ENCODE results near the gene ADAMTS13.
"Not testable (repeated sequence)": the region's sequence is repeated elsewhere in the genome, so short reads cannot be mapped to it uniquely, and the experiment has no call there.

Gene ADAMTS13

DNA sequence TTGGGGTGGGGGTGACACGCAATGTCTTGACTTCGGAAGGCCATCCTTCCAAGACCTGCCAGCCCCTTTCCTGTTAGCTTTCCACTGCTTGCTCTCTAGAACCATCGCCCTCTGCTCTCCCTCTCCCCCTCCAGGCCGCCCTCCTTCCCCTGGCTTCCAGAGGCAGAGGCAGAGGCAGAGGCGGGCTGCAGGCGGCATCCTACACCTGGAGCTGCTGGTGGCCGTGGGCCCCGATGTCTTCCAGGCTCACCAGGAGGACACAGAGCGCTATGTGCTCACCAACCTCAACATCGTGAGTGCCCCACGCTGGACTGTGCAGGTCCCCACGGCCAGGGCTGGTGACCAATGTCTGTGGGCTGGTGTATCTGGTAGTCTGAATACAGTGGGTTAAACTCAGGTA, 2.0 kb downstream of the ADAMTS13 start:
- DNase-seq (ENCODE audit: low spot score) (no peak), FAIRE-seq (no peak)

DNA sequence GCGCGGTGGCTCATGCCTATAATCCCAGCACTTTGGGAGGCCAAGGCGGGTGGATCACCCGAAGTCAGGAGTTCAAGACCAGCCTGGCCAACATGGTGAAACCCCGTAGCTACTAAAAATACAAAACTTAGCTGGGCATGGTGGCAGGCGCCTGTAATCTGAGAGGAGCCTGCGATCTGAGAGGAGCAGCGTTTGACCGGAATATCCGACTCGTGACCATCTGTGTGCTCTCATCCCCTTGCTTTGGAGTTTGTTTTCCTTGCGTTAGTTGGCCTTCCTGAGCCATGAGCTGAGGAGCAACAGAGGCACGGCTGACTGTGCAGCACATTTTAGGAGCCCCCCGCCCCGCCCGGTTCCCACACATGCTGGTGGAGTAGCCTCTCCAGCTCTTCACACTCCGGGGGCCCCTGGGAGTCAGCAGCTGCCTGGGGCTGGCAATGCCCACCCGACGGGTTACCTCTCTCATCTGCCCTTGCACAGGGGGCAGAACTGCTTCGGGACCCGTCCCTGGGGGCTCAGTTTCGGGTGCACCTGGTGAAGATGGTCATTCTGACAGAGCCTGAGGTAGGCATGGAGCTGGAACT, 3.0 kb downstream of the ADAMTS13 start:
- DNase-seq (ENCODE audit: low spot score) (no peak), FAIRE-seq (no peak)

DNA sequence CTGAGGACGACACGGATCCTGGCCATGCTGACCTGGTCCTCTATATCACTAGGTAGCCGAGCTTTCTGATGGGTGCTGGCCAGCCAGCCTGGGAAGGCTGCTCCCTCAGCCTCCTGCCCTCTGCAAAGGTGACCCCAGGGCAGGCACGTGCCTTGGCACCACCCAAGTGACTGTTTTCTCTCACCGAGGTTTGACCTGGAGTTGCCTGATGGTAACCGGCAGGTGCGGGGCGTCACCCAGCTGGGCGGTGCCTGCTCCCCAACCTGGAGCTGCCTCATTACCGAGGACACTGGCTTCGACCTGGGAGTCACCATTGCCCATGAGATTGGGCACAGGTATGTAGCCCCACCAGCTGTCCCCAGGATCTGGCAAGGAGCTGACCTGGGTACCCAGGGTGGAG, 3.8 kb downstream of the ADAMTS13 start:
- no peak for DNase-seq (ENCODE audit: low spot score)
- FAIRE-seq: no peak

DNA sequence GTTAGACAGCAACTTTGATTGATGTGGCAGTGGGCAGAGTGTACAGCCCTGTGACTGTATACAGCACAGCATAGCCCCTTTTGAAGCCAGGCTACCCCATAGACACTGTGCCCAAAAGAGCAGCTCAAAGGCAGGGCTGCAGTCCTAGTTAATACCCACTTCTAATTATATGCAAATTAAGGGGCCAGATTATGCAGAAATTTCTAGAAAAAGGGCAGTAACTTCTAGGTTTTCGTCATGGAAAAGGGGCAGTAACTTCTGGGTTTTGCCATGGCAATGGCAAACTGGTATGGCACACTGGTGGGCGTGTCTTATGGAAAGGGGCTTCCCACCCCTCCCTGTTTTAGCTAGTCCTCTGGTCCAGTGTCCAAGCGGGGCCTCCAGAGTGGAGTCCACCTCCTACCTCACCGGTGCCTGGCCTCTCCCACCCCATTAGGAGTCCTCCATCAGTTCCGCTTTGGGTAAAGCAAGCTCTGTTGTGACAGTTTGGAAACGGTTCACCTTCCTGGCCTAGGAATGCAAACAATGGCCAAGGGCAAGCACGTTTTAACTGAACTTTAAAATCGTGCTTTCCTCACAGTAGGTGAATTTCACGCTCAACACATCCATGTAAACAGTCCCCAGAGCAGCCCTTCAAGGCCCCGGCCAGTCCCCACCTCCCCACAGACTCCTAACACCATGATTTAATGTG, 5.6 kb downstream of the ADAMTS13 start:
- DNase-seq (ENCODE audit: low spot score) (no peak), FAIRE-seq (no peak)

DNA sequence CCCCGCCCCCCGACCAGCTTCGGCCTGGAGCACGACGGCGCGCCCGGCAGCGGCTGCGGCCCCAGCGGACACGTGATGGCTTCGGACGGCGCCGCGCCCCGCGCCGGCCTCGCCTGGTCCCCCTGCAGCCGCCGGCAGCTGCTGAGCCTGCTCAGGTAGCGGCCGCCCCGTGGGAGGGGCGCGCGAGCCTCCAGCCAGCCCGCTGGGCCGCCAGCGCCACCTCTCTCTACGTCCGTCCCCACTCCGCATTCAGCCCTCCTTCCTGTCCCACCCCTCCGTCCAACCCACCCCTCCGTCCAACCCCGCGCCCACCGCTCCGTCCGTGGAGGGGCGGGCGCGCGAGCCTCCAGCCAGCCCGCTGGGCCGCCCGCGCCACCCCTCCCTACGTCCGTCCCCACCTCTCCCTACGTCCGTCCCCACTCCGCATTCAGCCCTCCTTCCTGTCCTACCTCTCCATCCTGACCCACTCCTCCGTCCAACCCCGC, 6.5 kb downstream of the ADAMTS13 start:
- DNase-seq (ENCODE audit: low spot score): no peak
- FAIRE-seq: no peak

DNA sequence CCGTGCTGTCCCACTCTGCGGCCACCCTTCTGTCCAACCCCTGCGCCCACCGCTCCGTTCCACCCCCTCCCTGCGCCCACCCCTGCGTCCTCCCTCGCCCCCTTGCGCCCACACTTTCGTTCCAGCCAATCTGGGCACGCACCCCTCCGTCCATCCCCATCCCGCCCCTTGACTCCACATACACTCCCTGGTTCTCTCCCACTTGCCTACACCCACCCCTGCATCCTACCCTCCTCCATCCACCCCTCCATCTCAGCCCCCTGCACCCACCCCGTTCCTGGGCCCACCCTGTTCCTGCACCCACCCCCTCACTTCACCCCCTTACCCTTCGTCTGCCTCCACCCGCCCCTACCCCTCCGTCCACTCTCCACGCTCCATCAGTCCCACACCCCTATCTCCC, 7.0 kb downstream of the ADAMTS13 start:
- no peak for DNase-seq (ENCODE audit: low spot score)
- no peak for FAIRE-seq

DNA sequence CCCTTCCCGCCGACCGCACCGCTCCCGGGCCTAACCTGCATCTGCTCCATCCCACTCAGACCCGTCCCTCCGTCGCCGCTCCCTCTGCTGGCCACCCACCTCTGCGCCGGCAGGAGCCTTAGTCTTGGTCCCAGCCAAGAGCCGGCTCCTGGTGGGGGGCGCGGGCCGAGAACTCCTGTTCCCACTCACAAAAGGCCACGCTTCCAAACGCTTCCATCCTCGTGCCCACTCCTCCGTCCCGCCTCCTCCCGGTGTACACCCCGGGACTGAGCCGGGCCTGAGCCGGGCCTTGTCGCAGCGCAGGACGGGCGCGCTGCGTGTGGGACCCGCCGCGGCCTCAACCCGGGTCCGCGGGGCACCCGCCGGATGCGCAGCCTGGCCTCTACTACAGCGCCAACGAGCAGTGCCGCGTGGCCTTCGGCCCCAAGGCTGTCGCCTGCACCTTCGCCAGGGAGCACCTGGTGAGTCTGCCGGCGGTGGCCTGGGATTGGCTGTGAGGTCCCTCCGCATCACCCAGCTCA, 7.5 kb downstream of the ADAMTS13 start:
- FAIRE-seq: no peak
- no peak for DNase-seq (ENCODE audit: low spot score)

DNA sequence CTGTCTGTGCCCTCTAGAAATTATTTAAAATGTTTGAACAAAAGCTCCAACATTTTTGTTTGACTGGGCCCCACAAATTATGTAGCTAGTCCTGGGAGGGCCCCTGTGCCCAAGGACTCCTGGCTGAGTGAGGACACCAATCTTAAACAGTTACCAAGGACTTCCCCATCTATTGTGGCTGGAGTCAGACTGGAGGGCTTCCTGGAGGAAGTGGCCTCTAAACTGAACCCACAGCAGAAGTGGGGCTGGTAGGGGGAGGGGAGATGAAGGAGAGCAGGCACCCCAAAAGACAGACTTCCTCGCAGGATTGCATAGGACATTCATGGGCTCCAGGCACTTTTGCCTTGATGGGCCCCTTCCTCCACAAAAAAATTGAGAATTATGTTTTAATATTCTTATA, 8.1 kb downstream of the ADAMTS13 start:
- FAIRE-seq (no peak), DNase-seq (ENCODE audit: low spot score) (no peak)

DNA sequence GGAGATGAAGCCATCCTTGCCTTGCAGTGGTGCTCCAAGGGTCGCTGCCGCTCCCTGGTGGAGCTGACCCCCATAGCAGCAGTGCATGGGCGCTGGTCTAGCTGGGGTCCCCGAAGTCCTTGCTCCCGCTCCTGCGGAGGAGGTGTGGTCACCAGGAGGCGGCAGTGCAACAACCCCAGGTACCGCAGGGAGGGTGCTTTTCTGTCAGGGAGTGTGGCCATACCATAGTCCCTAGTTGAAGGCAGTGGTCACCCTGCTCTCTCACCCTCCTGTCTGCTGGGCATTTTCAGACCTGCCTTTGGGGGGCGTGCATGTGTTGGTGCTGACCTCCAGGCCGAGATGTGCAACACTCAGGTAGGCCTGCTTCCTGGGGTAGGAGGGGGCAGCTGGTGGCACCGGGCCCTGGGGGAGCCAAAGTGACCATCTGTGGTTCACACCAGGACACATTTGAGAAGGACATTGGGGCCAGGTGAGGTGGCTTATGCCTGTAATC, 11.2 kb downstream of the ADAMTS13 start:
- FAIRE-seq (no peak), DNase-seq (ENCODE audit: low spot score) (no peak)

DNA sequence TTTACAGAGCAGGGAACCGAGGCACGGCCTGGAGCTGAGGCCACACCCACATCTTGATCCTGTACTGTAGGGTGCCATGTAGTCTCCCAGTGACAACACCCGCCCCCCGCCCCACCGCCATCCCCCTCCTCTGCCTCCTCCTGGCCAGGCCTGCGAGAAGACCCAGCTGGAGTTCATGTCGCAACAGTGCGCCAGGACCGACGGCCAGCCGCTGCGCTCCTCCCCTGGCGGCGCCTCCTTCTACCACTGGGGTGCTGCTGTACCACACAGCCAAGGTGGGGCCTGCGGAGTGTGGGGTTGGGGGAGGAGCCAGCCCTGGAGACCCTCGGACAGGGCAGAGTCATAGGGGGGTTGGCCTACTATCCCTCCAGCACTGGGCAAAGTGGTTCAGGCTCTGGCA, 14.5 kb downstream of the ADAMTS13 start:
- DNase-seq (ENCODE audit: low spot score) (no peak), FAIRE-seq (no peak)

DNA sequence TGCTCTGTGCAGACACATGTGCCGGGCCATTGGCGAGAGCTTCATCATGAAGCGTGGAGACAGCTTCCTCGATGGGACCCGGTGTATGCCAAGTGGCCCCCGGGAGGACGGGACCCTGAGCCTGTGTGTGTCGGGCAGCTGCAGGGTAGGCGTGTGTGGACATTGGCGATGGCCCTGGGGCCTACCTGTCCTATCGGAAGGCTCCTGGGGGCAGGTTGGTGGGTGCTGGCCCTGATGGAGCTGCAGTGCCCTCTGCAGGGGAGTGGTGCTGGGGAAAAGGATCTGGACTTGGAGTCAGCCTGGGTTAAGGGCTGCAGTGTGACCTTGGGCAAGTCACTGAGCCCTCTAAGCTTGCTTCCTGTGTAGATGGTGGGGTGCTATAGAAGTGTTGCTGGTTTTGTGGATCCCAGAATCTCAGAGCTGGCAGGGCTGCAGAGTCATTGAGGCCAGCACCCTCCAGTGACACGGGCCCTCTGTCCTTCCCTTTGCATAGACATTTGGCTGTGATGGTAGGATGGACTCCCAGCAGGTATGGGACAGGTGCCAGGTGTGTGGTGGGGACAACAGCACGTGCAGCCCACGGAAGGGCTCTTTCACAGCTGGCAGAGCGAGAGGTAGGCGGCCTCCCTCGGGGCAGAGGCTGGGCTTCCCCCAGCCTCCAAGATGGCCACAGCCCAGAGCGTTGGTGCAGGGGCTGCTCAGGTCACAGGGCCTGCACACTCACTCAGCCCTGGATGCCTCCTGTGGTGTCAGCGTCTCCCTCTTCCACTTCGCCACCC, 15.8 kb downstream of the ADAMTS13 start:
- FAIRE-seq (no peak), DNase-seq (ENCODE audit: low spot score) (no peak)

DNA sequence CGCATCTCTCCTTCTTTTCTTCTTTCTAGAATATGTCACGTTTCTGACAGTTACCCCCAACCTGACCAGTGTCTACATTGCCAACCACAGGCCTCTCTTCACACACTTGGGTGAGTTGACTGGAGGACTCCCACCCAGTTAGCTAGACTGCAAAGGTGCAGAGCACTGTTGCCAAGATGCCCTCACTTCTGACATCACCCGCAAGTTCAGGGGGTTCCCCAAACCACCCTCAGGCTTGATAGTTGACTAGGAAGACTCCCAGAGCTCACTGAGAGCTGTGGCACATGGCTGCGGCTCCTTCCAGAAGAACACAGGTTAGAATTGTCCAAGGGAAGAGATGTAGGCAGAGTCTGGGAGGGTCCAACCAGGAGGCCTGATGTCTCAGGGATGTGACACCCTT, 17.2 kb downstream of the ADAMTS13 start:
- no peak for FAIRE-seq

DNA sequence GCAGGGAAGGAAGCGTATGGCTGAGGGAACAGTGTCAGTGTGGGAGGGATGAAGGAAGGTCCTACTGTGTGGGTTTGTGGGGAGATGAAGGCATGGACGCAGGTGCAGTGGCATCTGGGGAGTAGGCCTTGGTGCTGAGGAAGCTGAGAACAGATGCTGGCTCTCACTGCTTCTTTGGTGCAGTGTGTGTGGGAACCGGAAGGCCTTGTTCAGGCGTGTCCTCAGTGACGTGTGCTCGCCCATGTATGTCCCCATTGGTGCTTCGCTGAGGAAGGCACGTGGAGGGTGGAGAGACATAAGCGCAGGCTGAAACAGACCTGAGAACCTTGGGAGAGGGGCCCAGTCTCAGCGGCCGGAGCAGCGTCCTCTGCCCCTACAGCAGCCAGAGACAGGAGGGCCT, 18.7 kb downstream of the ADAMTS13 start:
- DNase-seq (ENCODE audit: low spot score) (no peak), FAIRE-seq (no peak)

More for the DNA sequence above, 17.2 kb downstream of the ADAMTS13 start:
- DNase-seq (ENCODE audit: low spot score): no peak

DNA sequence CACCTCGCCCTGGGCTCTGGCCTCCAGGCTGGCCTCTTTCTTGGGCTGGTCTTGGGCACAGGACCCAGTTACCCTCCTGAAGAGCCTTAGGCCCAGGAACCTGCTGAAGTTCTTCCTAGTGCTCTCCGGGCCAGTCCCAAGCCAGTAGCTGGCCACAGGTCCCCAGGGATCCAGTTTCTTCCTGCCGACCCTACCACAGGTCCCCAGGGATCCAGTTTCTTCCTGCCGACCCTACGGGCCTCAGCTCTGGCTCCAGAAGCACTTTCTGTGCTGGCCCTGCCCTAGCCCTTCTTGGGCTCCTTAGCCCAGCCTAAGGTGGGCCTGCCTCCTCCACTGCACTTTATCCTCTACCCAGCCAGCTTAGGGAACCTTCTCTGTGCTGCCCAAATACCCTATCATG, 19.4 kb downstream of the ADAMTS13 start:
- no peak for FAIRE-seq

DNA sequence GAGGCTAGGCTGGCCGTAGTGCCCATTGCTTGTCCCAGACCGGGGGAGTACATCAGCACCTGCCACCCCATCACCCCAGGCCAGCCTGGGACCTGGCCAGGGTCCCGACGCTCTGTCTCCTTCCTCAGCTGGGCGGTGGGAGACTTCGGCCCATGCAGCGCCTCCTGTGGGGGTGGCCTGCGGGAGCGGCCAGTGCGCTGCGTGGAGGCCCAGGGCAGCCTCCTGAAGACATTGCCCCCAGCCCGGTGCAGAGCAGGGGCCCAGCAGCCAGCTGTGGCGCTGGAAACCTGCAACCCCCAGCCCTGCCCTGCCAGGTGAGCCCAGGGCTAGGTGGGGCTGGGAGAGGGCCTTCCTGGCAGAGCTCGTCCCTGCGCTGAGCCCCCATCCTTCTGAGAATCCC, 21.1 kb downstream of the ADAMTS13 start:
- no peak for DNase-seq (ENCODE audit: low spot score)
- FAIRE-seq: no peak

More for the DNA sequence above, 19.4 kb downstream of the ADAMTS13 start:
- no peak for DNase-seq (ENCODE audit: low spot score)

DNA sequence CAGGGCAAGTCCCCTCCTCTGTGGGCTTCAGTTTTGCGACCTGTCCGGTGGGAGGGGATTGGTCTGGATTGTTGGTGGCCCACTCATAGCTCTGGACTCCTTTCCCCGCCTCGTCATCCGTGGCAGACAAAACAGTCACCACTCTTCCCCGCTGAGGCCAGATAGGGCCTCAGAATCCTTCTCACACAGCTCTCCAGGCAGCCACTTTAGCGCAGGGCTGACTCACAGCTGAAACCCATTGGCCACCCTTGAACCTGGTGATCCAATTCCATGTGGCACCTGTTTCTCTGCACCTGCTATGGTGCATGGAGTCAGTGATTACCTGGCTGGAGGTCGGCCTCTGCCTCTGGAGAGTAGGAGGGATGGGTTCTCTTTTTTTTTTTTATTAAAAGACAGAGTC, 21.8 kb downstream of the ADAMTS13 start:
- FAIRE-seq (no peak), DNase-seq (ENCODE audit: low spot score) (no peak)

DNA sequence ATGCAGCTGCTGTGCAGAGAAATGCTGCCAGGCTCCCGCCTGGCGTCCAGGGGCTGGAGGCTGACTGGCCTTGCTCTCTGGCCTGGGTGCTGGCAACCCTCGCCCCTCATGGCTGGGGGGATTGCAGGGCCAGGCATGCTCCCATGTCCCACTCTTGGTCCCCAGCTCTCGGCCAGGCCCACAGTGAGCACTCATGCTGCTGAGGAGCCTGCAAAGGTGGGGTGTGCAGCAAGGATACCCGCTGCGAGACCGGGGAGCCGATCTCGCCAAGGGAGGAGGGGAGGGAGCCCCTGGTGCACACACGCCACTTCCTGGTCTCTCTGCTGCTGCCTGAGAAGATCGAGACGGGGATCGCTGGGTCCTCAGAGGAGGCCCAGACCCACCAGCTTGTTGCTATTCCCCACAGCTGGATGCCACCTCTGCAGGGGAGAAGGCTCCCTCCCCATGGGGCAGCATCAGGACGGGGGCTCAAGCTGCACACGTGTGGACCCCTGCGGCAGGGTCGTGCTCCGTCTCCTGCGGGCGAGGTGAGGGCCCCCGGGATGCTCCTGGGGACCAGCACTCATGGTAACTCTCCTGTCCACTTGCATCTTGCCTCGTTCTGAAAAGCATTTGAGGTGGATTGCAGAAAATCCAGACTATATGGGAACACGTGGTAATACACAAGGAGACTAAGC, 23.3 kb downstream of the ADAMTS13 start:
- DNase-seq (ENCODE audit: low spot score) (no peak), FAIRE-seq (no peak)

DNA sequence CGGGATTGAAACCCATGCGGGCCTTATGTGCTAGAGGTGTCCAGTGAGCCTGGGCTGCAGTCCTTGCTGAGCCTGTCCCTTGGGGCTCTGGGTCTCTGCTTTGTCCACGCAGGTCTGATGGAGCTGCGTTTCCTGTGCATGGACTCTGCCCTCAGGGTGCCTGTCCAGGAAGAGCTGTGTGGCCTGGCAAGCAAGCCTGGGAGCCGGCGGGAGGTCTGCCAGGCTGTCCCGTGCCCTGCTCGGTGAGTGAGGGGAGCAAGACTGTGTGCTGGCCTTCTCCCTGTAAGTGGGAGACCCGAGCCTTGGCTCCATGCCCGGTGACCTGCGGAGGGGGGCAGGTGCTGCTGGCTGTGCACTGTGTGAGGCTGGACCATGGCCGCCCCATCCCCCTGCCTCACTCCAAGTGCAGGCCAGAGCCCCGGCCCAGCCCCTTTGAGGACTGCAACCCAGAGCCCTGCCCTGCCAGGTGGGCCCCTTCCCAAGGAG, 26.4 kb downstream of the ADAMTS13 start:
- no peak for FAIRE-seq
- no peak for DNase-seq (ENCODE audit: low spot score)

DNA sequence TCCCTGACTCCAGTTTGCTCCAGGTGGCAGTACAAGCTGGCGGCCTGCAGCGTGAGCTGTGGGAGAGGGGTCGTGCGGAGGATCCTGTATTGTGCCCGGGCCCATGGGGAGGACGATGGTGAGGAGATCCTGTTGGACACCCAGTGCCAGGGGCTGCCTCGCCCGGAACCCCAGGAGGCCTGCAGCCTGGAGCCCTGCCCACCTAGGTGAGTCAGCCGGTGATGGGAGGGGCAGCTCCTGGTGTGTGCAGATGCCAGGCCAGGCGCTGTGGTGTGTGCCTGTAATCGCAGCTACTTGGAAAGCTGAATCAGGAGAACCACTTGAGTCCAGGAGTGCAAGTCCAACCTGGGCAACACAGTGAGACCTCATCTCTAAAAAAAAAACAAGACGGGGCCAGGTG, 27.6 kb downstream of the ADAMTS13 start:
- FAIRE-seq (no peak), DNase-seq (ENCODE audit: low spot score) (peak; percentile 48)

DNA sequence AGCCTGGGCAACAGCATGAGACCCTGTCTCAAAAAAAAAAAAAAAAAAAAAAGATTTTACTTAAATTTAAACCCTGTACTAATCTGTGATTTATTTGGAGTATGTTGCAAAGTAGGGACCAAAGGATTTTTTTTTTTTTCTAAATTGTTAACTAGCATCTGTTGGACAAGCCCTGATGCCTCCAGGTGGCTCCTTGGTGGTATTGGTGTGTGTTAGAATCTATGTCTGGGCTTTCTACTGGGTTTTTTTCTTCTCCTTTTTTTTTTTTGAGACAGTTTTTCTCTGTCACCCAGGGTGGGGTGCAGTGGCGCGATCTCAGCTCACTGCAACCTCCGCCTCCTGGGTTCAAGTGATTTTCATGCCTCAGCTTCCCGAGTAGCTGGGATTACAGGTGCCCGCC, 29.7 kb downstream of the ADAMTS13 start:
- not testable (repeated sequence) for FAIRE-seq; DNase-seq (ENCODE audit: low spot score)

DNA sequence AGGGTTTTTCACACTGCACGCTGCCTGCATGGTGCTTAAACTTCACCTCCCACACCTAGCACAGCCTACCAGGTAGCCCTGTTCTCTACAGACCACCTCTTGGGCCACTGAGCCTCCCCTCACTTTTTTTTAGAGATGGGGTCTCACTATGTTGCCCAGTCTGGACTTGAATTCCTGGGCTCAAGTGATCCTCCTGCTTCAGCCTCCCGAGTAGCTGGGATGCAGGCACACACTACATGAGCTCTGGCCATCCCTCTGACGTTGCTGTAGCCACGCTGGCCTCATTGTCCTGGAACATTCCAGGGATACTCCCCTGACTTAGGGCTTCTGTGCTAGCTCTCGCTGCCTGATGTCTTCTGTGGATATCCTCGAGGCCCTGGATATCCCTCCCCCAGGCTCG, 30.4 kb downstream of the ADAMTS13 start:
- FAIRE-seq (no peak), DNase-seq (ENCODE audit: low spot score) (no peak)
